Spleen (tissue), 11 donors: ENCODE results near the gene ACACA. TPM values are rescaled to one million over a fixed set of nuclear protein-coding genes. Genes with fewer than 3 reads are reported as not detected.

ENCODE experiments used
- DNase-seq: peaks from one replicate; pipeline ENCODE4 v3.0.0-alpha.2; 2020
- H3K27ac ChIP-seq, 8 donors: fragments of 200-600 bp; sonication (generic) in 7 of 8; 1 replicate in 4 of 8; 2 replicates in 4 of 8; pipeline versions ENCODE4 v1.5.0 to v1.8.0; 2016 to 2021; ENCODE audit warnings: inconsistent platforms in 4 of 8, mild to moderate bottlenecking in 4 of 8, moderate library complexity in 1 of 8
- H3K27me3 ChIP-seq, 7 donors: fragments of 200-600 bp; sonication (generic) in 6 of 7; replicated peaks in 1 of 7; 1 replicate in 4 of 7; 2 replicates in 3 of 7; pipeline versions ENCODE4 v1.5.0 to v1.8.0; 2016 to 2021; ENCODE audit warnings: inconsistent platforms in 3 of 7, mild to moderate bottlenecking in 1 of 7
- H3K36me3 ChIP-seq, 6 donors: fragments of 200-600 bp; sonication (generic) in 5 of 6; 1 replicate in 4 of 6; 2 replicates in 2 of 6; pipeline versions ENCODE4 v1.5.0 to v1.8.0; 2016 to 2021; ENCODE audit warnings: inconsistent platforms in 2 of 6
- H3K4me1 ChIP-seq, 6 donors: fragments of 200-600 bp; sonication (generic) in 5 of 6; 1 replicate in 3 of 6; 2 replicates in 3 of 6; pipeline versions ENCODE4 v1.5.0 to v1.8.0; 2016 to 2021; ENCODE audit warnings: inconsistent platforms in 3 of 6
- H3K4me3 ChIP-seq, 8 donors: fragments of 200-600 bp; sonication (generic) in 7 of 8; 1 replicate in 4 of 8; 2 replicates in 4 of 8; pipeline versions ENCODE4 v1.5.0 to v1.8.0; 2016 to 2021; ENCODE audit warnings: inconsistent platforms in 4 of 8, mild to moderate bottlenecking in 4 of 8, moderate library complexity in 2 of 8
- H3K9me3 ChIP-seq, 8 donors: fragments of 200-600 bp; sonication (generic) in 7 of 8; 1 replicate in 4 of 8; 2 replicates in 4 of 8; pipeline versions ENCODE4 v1.5.0 to v1.8.0; 2016 to 2021; ENCODE audit warnings: inconsistent platforms in 4 of 8
- CTCF ChIP-seq, 11 experiments: fragments of 200-600 bp in 7 of 11; fragments of 450-650 bp in 4 of 11; sonication (generic) in 4 of 11; IDR thresholded peaks in 8 of 11; conservative IDR thresholded peaks in 3 of 11; 1 replicate in 7 of 11; 2 replicates in 4 of 11; pipeline versions ENCODE4 v1.4.0 to v1.8.0; 2016 to 2021; ENCODE audit warnings: antibody characterized with exemption in 11 of 11, inconsistent platforms in 4 of 11, mild to moderate bottlenecking in 1 of 11
- POLR2A ChIP-seq, 3 donors: fragments of 450-650 bp; IDR thresholded peaks; one replicate each; pipeline ENCODE4 v1.5.1; 2017; ENCODE audit warnings: antibody characterized with exemption in 3 of 3, mild to moderate bottlenecking in 1 of 3
- POLR2AphosphoS5 ChIP-seq, 3 donors: sonication (generic); formaldehyde crosslinking; IDR thresholded peaks; one replicate each; pipeline ENCODE4 v1.5.1; 2017; ENCODE audit warnings: antibody characterized with exemption in 3 of 3
- WGBS, 5 donors: extraction: QIAGEN DNeasy Blood & Tissue Kit in 3 of 5; methylation state at CpG; one replicate each; pipeline versions ENCODE4 v1.1.5 to v1.1.7; 2013 to 2018; 5-methylcytosine and 5-hydroxymethylcytosine counted together
- intact Hi-C: fragments of 100-400 bp; cut with DNase I; formaldehyde crosslinking; loops from one replicate; pipeline ENCODE4 v1.15.0; 2023; ENCODE audit warnings: low total_unique reads
- polyA plus RNA-seq, 3 donors: library from polyadenylated mRNA; stranded (reverse); fragments of 200-250 nt; gene quantifications; one replicate each; pipeline ENCODE4 v1.2.1, GENCODE V29; 2013
- total RNA-seq, 7 donors: library from RNA; depleted of rRNA in 3 of 7; stranded (reverse); fragments of >200 nt in 3 of 7; fragmentation: NEBNext Ultra II Directional in 4 of 7; extraction: Animal tissue kit (Norgen Biotek cat#: 25700) in 4 of 7; gene quantifications; one replicate each; pipeline versions ENCODE4 v1.1.0 to v1.2.1, GENCODE V29; 2016 to 2021
- donor health status: healthy with polysubstance abuse.
- donor health status: DM: no; HTN: no; CAD: no; lungs with moderate emphysema.
- donor health status: DM: no; HTN: no; CAD: no.
- donor health status: Bipolar disorder and iron deficiency.
- donor health status: healthy.
- donor health status: DM: no; HTN: no; CAD: no.
- donor health status: DM: yes; HTN: yes; CAD: no.

ACACA gene
- total and polyA plus RNA-seq, 10 donors: 3.2 to 50.8 (median 29.2) TPM

- TF ChIP-seq POLR2A (IDR thresholded peaks at IDR 0.05) (no peak), POLR2AphosphoS5 (IDR thresholded peaks at IDR 0.05) (no peak)
- H3K4me1 ChIP-seq: no peaks in the 10 kb centered on the region
- H3K9me3 ChIP-seq: no peaks in the 10 kb centered on the region
- intact Hi-C loops: no loop called here
- H3K36me3 ChIP-seq: peaks cover 0 to 68% (median 22%) of the 10 kb centered on the region in 6 donors
- WGBS, 5 donors: 88 to 100% (median 91%) methylated on average over 1 of the region's 1 CpG
- DNase-seq: no peak
- no peak overlapping the region for H3K4me3 ChIP-seq
- H3K27me3 ChIP-seq: no peaks in the 10 kb centered on the region
- no peak overlapping the region for H3K27ac ChIP-seq
Observed at GRCh38 chr17:37230633-37231032, 176.0 kb downstream of the ACACA start.

GRCh38 chr17:37225465-37225864, 181.2 kb downstream of the ACACA start:
- 73 to 86% (median 79%) methylated on average over 4 of the region's 4 CpGs for WGBS, 5 donors
- intact Hi-C loops: no loop called here
- Histone ChIP-seq H3K4me3 (no peak overlapping the region), H3K4me1 (no peaks in the 10 kb centered on the region), H3K27ac (no peak overlapping the region), H3K9me3 (no peaks in the 10 kb centered on the region), H3K36me3 (peaks cover 0 to 76% (median 16%) of the 10 kb centered on the region in 6 donors), H3K27me3 (no peaks in the 10 kb centered on the region)
- no peak for DNase-seq
- TF ChIP-seq CTCF (IDR thresholded peaks at IDR 0.05 in 8 of 11, conservative IDR thresholded peaks at IDR 0.05 in 3 of 11) (no peak), POLR2A (IDR thresholded peaks at IDR 0.05) (no peak), POLR2AphosphoS5 (IDR thresholded peaks at IDR 0.05) (no peak)

- DNase-seq: no peak
- Histone ChIP-seq H3K9me3 (no peaks in the 10 kb centered on the region), H3K27ac (no peak overlapping the region), H3K4me3 (no peak overlapping the region), H3K27me3 (no peaks in the 10 kb centered on the region), H3K4me1 (no peaks in the 10 kb centered on the region), H3K36me3 (peaks cover 0 to 77% (median 19%) of the 10 kb centered on the region in 6 donors)
- TF ChIP-seq CTCF (IDR thresholded peaks at IDR 0.05 in 8 of 11, conservative IDR thresholded peaks at IDR 0.05 in 3 of 11): no peak
- no peak for TF ChIP-seq POLR2AphosphoS5 (IDR thresholded peaks at IDR 0.05)
- no peak for TF ChIP-seq POLR2A (IDR thresholded peaks at IDR 0.05)
- WGBS, 5 donors: 84 to 99% (median 93%) methylated on average over 2 of the region's 2 CpGs
- intact Hi-C loops: no loop called here
Observed at GRCh38 chr17:37221865-37222264, 184.8 kb downstream of the ACACA start.

- H3K4me3 ChIP-seq: no peak overlapping the region
- DNase-seq: no peak
- TF ChIP-seq CTCF (IDR thresholded peaks at IDR 0.05 in 8 of 11, conservative IDR thresholded peaks at IDR 0.05 in 3 of 11): peak in 2 of 11 experiments; percentile 9 to 12
- TF ChIP-seq POLR2A (IDR thresholded peaks at IDR 0.05): no peak
- 39 to 61% (median 42%) methylated on average over 1 of the region's 1 CpG for WGBS, 5 donors
- no peaks in the 10 kb centered on the region for H3K4me1 ChIP-seq
- intact Hi-C loops: no loop called here
- H3K36me3 ChIP-seq: peaks cover 0 to 73% (median 14%) of the 10 kb centered on the region in 6 donors
- H3K27ac ChIP-seq: no peak overlapping the region
- H3K9me3 ChIP-seq: no peaks in the 10 kb centered on the region
- H3K27me3 ChIP-seq: no peaks in the 10 kb centered on the region
Observed at GRCh38 chr17:37220607-37220953, 186.1 kb downstream of the ACACA start.
